OCI-LY3 (cell line): ENCODE results near the gene PRKAR2A.

ENCODE experiments used
- EZH2phosphoT487 ChIP-seq: fragments of 200-600 bp; shearing (Covaris generic); IDR thresholded peaks from 2 replicates; pipeline ENCODE4 v1.6.1; 2018; ENCODE audit warnings: antibody characterized with exemption, mixed run types, low read depth
- TF ChIP-seq, protein P1 (sequence below): fragments of 200-600, 300-600 bp; sonication (generic); IDR thresholded peaks from 2 replicates; pipeline ENCODE4 v1.5.1; 2014; ENCODE audit warnings: antibody characterized with exemption, low read length, low read depth

DNA sequence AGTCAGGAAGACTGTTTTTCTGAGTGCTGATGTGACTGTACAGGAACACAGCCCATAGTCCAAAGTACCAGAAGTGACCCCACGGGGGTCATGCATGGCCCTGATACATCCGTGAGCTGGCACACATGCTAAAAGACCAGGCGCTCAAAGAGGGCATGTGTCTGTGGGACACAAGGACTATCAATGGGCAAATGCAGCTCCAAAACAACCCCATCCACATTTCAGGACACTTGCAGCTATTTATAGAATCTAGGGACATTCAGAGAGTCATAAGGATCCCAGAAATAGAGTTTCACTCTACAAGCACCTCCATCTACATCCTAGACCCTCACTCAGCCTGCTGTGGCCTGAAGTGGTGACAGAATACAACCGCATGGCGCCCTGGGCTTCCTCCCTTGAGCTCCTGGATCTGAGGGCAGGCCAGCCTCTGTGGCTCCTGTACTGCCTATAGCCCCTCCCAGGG is 34.0 kb upstream of the PRKAR2A start:
- TF ChIP-seq, protein P1, sequence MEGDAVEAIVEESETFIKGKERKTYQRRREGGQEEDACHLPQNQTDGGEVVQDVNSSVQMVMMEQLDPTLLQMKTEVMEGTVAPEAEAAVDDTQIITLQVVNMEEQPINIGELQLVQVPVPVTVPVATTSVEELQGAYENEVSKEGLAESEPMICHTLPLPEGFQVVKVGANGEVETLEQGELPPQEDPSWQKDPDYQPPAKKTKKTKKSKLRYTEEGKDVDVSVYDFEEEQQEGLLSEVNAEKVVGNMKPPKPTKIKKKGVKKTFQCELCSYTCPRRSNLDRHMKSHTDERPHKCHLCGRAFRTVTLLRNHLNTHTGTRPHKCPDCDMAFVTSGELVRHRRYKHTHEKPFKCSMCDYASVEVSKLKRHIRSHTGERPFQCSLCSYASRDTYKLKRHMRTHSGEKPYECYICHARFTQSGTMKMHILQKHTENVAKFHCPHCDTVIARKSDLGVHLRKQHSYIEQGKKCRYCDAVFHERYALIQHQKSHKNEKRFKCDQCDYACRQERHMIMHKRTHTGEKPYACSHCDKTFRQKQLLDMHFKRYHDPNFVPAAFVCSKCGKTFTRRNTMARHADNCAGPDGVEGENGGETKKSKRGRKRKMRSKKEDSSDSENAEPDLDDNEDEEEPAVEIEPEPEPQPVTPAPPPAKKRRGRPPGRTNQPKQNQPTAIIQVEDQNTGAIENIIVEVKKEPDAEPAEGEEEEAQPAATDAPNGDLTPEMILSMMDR = no peak
- no peak for TF ChIP-seq EZH2phosphoT487
